Ramos (cell line): Measurements from ENCODE around the gene NT5DC4.

ENCODE experiments used
- in situ Hi-C: fragments of 300-500 bp; cut with MboI; formaldehyde crosslinking; loops from one replicate; pipeline ENCODE4 v1.14.3; 2022; ENCODE audit warnings: low sequenced_read_pairs; ENCODE audit not compliant: unreplicated experiment

Gene NT5DC4

GRCh38 chr2:112774536-112775285 lies 53.9 kb downstream of the NT5DC4 start:
- in situ Hi-C loops: no loop called here

GRCh38 chr2:112776113-112776512 lies 55.3 kb downstream of the NT5DC4 start:
- in situ Hi-C loops: no loop called here

- in situ Hi-C loops: no loop called here
These were observed 56.2 kb downstream of the NT5DC4 start for GRCh38 chr2:112777036-112777435.

DNA sequence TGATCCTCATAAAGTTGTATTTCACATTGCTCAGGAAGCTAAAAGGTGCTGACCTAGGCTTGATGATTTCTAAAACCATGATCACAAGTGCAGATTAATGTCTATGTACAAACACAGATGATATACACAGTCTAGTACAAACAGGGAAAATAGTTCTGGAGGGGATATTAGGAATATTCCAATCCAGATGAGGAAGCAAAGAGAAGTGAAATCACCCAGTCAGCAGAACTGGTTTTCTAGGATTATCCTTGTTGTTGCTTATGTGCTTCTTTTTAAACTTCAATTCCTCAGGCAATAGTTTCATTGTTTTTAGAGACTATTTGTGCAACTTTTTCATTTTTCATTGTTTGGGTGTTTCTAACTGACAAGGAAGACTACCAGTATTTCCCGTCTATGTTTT lies 58.8 kb downstream of the NT5DC4 start:
- in situ Hi-C loops: no loop called here

DNA sequence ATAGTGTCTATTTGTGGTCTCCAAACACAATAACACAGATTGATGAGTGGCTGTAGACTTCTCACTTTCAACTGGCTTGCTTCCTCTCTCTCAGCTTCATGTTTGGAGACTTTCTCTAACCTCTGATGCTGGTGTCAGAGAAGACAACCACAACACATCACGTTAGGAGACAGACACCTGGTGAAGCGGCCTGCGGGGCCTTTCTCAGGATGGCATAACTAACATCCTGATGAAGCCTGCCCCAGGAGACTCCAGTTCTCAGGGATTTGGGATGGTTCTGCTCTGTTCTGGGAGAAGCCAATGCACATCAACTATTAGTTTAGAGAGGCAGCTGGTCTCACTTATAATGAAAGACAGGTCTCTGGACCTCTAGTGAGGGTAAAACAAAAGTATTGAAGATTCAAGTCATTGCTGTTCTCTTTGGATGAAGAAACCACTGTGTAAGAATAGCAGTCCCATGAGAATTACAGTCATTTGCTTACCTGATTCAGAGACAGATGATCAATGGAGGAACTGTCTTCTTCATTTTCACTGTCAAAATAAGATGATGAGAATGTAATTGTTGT lies 61.5 kb downstream of the NT5DC4 start:
- in situ Hi-C loops: no loop called here

GRCh38 chr2:112783187-112783714 lies 62.4 kb downstream of the NT5DC4 start:
- in situ Hi-C loops: no loop called here

GRCh38 chr2:112784199-112785189 lies 63.7 kb downstream of the NT5DC4 start, which contains the start of gene IL1A:
Gene IL1A, minus strand, starts transcription at chr2:112784493. Its CDS starts 723 bp downstream, at chr2:112783770.
- in situ Hi-C loops: no loop called here

- in situ Hi-C loops: no loop called here
These were observed 66.5 kb downstream of the NT5DC4 start for GRCh38 chr2:112787294-112787693.

DNA sequence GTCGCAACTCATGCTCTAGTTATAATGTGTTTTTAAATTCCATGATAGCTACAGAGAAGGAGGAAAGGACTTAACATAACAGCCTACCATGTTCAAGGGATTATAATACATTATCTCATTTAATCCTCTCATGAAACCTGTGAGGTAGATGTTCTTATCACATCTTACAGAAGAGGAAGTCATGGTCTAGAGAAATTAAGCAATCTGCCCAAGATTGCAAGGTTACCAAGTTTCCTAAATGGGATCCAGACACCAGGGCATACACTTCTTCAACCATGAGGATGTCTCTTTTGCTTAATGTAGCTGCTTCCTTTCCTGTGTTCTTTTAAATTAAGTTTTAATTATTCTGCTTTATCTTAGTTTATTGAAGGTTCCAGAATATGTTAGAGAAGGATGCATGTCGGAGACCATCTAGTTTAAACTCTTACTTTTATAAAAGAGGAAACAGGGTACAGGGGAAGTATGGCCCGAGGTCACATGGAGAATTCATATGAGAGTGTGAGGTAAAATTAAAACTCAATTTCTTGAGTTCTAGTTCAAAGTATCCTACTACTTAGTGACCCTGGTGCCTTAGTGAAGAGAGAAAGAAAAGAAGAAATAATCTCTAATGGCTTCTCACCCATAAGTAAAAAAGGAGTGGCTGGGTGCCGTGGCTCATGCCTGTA lies 67.0 kb downstream of the NT5DC4 start:
- in situ Hi-C loops: no loop called here

GRCh38 chr2:112788653-112789052 lies 67.8 kb downstream of the NT5DC4 start:
- in situ Hi-C loops: no loop called here
